Endothelial cell (in vitro differentiated cells): Measurements from ENCODE around the gene PSMD2. TPM values are rescaled to one million over a fixed set of nuclear protein-coding genes. Genes with fewer than 3 reads are reported as not detected.
"Not testable (repeated sequence)": the region's sequence is repeated elsewhere in the genome, so short reads cannot be mapped to it uniquely, and the experiment has no call there.

Experiments
- DNase-seq: peaks from one replicate; pipeline ENCODE4 v3.0.0; 2021; ENCODE audit warnings: low spot score
- H3K27ac Mint-ChIP-seq: one replicate; pipeline ENCODE4 v1.8.0; 2021; ENCODE audit warnings: mixed read lengths, inconsistent platforms; ENCODE audit not compliant: unreplicated experiment
- H3K27me3 Mint-ChIP-seq: one replicate; pipeline ENCODE4 v1.8.0; 2021; ENCODE audit warnings: mild to moderate bottlenecking, moderate library complexity, mixed read lengths, inconsistent platforms; ENCODE audit not compliant: unreplicated experiment
- H3K36me3 Mint-ChIP-seq: one replicate; pipeline ENCODE4 v1.8.0; 2021; ENCODE audit warnings: mild to moderate bottlenecking, low read depth, mixed read lengths, inconsistent platforms; ENCODE audit not compliant: unreplicated experiment
- H3K4me1 Mint-ChIP-seq: one replicate; pipeline ENCODE4 v1.8.0; 2021; ENCODE audit warnings: mild to moderate bottlenecking, mixed read lengths, inconsistent platforms; ENCODE audit not compliant: unreplicated experiment
- H3K4me3 Mint-ChIP-seq: one replicate; pipeline ENCODE4 v1.8.0; 2021; ENCODE audit warnings: mild to moderate bottlenecking, mixed read lengths, inconsistent platforms; ENCODE audit not compliant: unreplicated experiment
- H3K9me3 Mint-ChIP-seq: one replicate; pipeline ENCODE4 v1.8.0; 2021; ENCODE audit warnings: mixed read lengths, inconsistent platforms; ENCODE audit not compliant: unreplicated experiment
- total RNA-seq: library from RNA; stranded (reverse); fragmentation: NEBNext Ultra II Directional; extraction: Animal tissue kit (Norgen Biotek cat#: 25700); gene quantifications from one replicate; pipeline ENCODE4 v1.2.1, GENCODE V29; 2021; ENCODE audit not compliant: unreplicated experiment
- TF ChIP-seq, protein P1 (sequence below): fragments of 200-600 bp; sonication (generic); IDR thresholded peaks from one replicate; pipeline ENCODE4 v1.5.0; 2021; ENCODE audit warnings: antibody characterized with exemption; ENCODE audit not compliant: unreplicated experiment

PSMD2 gene
- total RNA-seq, 1 donor from 2014 or later, result 292 TPM

DNA sequence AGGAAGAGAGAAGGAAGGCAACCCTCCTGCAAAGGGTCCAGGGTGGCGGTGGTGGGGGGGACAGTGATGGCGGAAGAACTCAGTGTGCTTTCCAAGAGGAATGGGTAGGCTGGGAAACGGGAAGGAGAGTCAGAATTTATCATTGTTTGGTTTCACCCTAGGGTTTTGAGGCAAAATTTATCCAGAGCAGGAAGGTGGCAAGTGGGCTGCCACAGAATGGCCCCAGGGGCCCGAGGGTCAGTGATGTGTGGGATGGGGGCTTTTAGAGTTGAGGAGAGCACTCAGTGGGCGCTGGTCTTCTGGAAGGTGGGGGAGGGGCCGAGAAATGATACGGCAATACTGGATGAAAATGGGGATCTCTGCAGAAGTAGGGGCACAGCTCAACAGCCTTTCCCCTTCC is 38.9 kb downstream of the PSMD2 start:
- DNase-seq, result no peak
- H3K4me3 Mint-ChIP-seq, result peak overlapping the region; percentile 94
- H3K36me3 Mint-ChIP-seq, result peaks cover 40% of the 10 kb centered on the region
- peak overlapping the region; percentile 90 for H3K27ac Mint-ChIP-seq
- TF ChIP-seq, protein P1, sequence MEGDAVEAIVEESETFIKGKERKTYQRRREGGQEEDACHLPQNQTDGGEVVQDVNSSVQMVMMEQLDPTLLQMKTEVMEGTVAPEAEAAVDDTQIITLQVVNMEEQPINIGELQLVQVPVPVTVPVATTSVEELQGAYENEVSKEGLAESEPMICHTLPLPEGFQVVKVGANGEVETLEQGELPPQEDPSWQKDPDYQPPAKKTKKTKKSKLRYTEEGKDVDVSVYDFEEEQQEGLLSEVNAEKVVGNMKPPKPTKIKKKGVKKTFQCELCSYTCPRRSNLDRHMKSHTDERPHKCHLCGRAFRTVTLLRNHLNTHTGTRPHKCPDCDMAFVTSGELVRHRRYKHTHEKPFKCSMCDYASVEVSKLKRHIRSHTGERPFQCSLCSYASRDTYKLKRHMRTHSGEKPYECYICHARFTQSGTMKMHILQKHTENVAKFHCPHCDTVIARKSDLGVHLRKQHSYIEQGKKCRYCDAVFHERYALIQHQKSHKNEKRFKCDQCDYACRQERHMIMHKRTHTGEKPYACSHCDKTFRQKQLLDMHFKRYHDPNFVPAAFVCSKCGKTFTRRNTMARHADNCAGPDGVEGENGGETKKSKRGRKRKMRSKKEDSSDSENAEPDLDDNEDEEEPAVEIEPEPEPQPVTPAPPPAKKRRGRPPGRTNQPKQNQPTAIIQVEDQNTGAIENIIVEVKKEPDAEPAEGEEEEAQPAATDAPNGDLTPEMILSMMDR, result no peak
- no peaks in the 10 kb centered on the region for H3K9me3 Mint-ChIP-seq
- H3K4me1 Mint-ChIP-seq, result peaks cover 61% of the 10 kb centered on the region
- peaks cover 37% of the 10 kb centered on the region for H3K27me3 Mint-ChIP-seq

DNA sequence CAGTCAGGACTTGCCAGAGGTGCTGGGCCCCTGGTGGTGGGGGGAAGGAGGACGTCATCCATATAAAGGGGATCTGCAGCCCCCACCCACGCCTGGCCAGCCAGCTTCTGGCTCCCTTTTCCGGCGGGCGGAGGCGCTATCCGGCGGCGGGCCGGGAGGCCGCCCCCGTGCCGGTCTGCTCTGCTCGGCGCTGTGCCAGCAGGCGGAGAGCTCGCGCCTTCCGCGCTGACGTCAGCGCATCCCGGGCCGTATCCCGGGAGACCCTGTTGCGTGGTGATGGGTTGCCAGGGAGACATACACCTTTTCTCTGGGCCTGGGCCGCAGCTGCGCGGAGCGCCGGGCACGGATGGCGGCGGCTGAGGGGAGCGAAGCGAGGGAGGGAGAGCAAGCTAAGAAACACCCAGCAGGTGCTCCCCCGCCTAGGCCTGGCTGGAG is 39.5 kb downstream of the PSMD2 start:
- H3K4me3 Mint-ChIP-seq, result peak overlapping the region; percentile 94
- H3K9me3 Mint-ChIP-seq, result no peaks in the 10 kb centered on the region
- TF ChIP-seq, protein P1, result peak; percentile 29
- H3K27me3 Mint-ChIP-seq, result peaks cover 34% of the 10 kb centered on the region
- peak overlapping the region; percentile 90 for H3K27ac Mint-ChIP-seq
- peaks cover 56% of the 10 kb centered on the region for H3K4me1 Mint-ChIP-seq
- DNase-seq, result peak; percentile 82
- peaks cover 38% of the 10 kb centered on the region for H3K36me3 Mint-ChIP-seq

DNA sequence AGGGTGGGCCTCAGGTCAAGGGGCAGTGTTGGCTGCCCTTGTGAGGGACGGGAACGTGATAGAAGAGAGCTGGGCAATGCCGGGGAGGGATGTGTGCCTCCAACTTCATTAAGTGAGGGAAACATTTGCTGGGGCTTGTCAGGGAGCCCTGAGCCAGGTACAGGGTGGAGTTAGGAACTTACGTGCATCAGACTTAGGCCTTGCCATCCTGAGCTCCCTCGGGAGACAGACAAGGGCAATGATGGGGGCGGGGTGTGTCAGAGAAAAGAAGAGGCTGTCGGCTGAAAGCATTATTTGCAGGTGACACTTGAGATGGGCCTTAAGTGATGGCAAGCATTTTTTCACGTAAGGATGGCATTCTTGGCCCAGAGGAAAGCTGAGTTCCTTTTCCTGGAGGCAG is 40.0 kb downstream of the PSMD2 start:
- peak overlapping the region; percentile 42 for H3K4me3 Mint-ChIP-seq
- DNase-seq, result no peak
- H3K27ac Mint-ChIP-seq, result peak overlapping the region; percentile 64
- no peaks in the 10 kb centered on the region for H3K9me3 Mint-ChIP-seq
- peaks cover 33% of the 10 kb centered on the region for H3K36me3 Mint-ChIP-seq
- peaks cover 29% of the 10 kb centered on the region for H3K27me3 Mint-ChIP-seq
- H3K4me1 Mint-ChIP-seq, result peaks cover 51% of the 10 kb centered on the region
- TF ChIP-seq, protein P1, result no peak

DNA sequence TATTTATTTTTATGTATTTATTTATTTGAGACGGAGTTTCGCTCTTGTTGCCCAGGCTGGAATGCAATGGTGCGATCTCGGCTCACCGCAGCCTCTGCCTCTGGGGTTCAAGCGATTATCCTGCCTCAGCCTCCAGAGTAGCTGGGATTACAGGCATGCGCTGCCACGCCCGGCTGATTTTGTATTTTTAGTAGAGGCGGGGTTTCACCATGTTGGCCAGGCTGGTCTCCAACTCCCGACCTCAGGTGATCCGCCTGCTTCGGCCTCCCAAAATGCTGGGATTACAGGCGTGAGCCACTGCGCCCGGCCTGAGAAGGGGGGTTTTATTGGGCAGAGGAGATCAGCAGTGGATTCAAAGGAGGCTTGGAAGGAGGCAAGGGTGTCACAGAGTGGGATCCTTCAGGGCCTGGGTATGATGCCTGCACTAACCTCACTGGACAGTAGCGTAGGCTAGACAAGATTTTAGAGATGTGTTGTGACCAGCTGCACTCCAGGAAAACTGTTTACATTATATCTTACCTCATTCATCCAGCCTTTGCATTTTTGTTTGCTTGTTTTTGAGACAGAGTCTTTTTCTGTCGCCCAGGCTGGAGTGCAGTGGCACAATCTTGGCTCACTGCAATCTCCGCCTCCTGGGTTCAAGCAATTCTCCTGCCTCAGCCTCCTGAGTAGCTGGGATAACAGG is 40.6 kb downstream of the PSMD2 start:
- Mint-ChIP-seq H3K4me1 (peaks cover 45% of the 10 kb centered on the region), H3K27me3 (peaks cover 26% of the 10 kb centered on the region), H3K36me3 (peaks cover 29% of the 10 kb centered on the region)
- not testable (repeated sequence) for H3K4me3 Mint-ChIP-seq, DNase-seq, H3K27ac Mint-ChIP-seq, H3K9me3 Mint-ChIP-seq

DNA sequence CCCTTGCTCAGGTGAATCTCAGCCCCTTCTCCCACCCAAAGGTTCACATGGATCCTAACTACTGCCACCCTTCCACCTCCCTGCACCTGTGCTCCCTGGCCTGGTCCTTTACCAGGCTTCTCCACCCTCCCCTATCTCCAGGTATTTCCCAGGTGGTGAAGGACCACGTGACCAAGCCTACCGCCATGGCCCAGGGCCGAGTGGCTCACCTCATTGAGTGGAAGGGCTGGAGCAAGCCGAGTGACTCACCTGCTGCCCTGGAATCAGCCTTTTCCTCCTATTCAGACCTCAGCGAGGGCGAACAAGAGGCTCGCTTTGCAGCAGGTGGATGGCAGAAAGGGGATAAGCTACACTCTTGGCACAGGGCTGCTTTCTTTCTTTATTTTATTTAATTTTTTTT is 42.9 kb downstream of the PSMD2 start:
- Mint-ChIP-seq H3K4me3 (no peak overlapping the region), H3K36me3 (peaks cover 30% of the 10 kb centered on the region), H3K27ac (no peak overlapping the region), H3K27me3 (peaks cover 20% of the 10 kb centered on the region), H3K9me3 (no peaks in the 10 kb centered on the region), H3K4me1 (peaks cover 38% of the 10 kb centered on the region)
- TF ChIP-seq, protein P1, result no peak
- no peak for DNase-seq
